Stimulated activated CD8-positive, alpha-beta memory T cell treated with anti-CD3 and anti-CD28 coated beads, Interleukin-12 subunit alpha, Interleukin-12 subunit beta, amount 100 ng/mL, for 24 hours (primary cell): ENCODE data around the gene ESRRB.

Experiments
- DNase-seq: peaks from one replicate; pipeline ENCODE4 v3.0.0-alpha.2; 2020; ENCODE audit errors: extremely low read depth

The ESRRB gene

GRCh38 chr14:76541594-76542219 lies 165.8 kb downstream of the ESRRB start:
- no peak for DNase-seq

- no peak for DNase-seq
Observed at GRCh38 chr14:76546426-76547221, 170.7 kb downstream of the ESRRB start.

GRCh38 chr14:76547831-76548230 lies 171.9 kb downstream of the ESRRB start:
- DNase-seq, result no peak

- no peak for DNase-seq
Observed at GRCh38 chr14:76550534-76550933, 174.6 kb downstream of the ESRRB start.

- DNase-seq, result no peak
Observed at GRCh38 chr14:76551116-76551515, 175.2 kb downstream of the ESRRB start.
